RWPE1 (cell line): Measurements from ENCODE around the gene PXT1.

Experiments used
- CTCF ChIA-PET: fragments of 350-600 bp; sonication (Branson Sonifier 250); formaldehyde crosslinking; extraction: SDS; loops from one replicate; lab custom pipeline; 2021; lab: Yijun Ruan, JAX
- POLR2A ChIA-PET: fragments of 400-600 bp; formaldehyde crosslinking; extraction: SDS; loops from one replicate; lab custom pipeline; 2020; ENCODE audit warnings: antibody characterized with exemption; ENCODE audit not compliant: low non-redundant PET; lab: Yijun Ruan, JAX
- DNase-seq: peaks from one replicate; pipeline ENCODE4 v3.0.0; 2012; ENCODE audit warnings: low spot score
- H3K27ac ChIP-seq: fragments of 450-650 bp; 2 replicates; pipeline ENCODE4 v1.5.1; 2017
- TF ChIP-seq, protein P1 (sequence below): fragments of 450-650 bp; conservative IDR thresholded peaks from 2 replicates; pipeline ENCODE4 v1.5.1; 2017; ENCODE audit warnings: low read depth, mild to moderate bottlenecking

The PXT1 gene

DNA sequence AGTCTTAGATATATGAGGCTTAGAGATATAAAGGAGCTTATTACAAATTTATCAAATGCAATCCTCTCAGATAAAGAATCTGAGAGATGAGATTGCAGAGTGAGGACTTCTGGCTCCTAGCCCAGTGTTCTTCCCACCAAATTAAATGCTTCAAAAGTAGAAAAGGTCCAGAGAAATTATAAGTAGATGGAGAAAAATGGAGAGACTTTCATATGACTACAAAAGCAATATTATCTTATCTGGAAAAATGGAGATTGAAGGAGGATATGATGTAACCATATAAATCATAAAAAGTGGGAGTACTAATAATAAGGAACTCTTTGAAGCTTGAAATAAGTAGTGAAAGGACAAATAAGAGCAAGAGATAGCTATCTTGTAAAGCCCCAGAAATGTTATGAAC is 3.0 kb upstream of the PXT1 start:
- TF ChIP-seq, protein P1, sequence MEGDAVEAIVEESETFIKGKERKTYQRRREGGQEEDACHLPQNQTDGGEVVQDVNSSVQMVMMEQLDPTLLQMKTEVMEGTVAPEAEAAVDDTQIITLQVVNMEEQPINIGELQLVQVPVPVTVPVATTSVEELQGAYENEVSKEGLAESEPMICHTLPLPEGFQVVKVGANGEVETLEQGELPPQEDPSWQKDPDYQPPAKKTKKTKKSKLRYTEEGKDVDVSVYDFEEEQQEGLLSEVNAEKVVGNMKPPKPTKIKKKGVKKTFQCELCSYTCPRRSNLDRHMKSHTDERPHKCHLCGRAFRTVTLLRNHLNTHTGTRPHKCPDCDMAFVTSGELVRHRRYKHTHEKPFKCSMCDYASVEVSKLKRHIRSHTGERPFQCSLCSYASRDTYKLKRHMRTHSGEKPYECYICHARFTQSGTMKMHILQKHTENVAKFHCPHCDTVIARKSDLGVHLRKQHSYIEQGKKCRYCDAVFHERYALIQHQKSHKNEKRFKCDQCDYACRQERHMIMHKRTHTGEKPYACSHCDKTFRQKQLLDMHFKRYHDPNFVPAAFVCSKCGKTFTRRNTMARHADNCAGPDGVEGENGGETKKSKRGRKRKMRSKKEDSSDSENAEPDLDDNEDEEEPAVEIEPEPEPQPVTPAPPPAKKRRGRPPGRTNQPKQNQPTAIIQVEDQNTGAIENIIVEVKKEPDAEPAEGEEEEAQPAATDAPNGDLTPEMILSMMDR = no peak
- H3K27ac ChIP-seq = no peak overlapping the region
- DNase-seq = no peak
- CTCF ChIA-PET = interaction anchor here (0.6 kb wide), 1 partner anchor 17 kb away, joined by 3 read pairs; no protein-coding TSS in a partner anchor
- POLR2A ChIA-PET = no interaction called here

- POLR2A ChIA-PET = no interaction called here
These were observed 1.8 kb upstream of the PXT1 start for GRCh38 chr6:36444470-36444869.

DNA sequence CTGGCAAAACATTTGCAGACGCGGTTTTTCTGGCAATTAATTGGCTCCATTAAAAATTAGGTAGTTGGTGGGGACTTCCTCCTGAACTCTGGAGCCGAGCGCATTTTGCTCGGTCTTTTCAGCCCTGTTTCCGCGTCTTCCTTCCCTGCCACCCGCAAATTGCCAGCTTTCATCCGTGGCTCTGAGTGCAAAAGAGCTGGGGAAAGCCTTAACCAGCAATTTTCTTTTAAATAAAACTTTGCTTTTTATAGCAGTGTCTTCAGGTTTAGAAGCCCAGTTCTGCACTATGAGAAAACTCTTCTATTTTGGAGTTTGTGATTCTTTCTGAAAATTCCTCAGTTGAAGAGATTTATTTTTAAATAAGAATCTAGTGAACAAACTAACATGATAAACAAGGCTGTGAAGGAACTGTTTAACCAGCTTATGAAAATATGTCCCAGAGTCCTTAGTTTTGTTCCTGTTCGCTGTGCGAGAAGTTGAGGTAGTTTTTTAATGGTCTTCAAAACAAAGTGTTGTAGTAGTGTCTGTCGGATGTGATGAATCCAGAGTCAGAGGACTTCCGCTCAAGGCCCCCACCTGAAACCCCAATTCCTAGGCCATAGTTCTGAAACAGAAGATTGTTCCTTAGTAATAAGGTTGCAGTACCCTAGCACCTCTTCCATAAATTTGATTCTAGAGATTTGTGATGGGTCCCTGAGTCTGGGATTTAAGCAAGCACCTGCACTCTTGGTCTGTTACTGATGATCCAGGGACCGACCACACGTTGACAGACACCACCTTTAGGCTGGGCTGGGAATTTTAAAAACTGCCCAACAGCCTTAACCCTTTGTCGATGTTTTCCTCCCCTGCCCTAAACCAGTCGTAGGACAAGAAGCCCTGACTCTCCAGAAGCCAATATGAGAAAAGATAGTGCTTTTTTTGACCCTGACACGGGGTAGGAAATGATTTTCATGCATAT is 1.1 kb upstream of the PXT1 start:
- CTCF ChIA-PET = interaction anchor here (0.6 to 0.7 kb wide), 2 partner anchors 26 to 247 kb away, joined by 3 read pairs; partner anchors contain the start of gene BRPF3
- DNase-seq = peak; percentile 48
- TF ChIP-seq, protein P1 = peak; percentile 15; the same call in 1 of the 2 replicates
- POLR2A ChIA-PET = interaction anchor here (1.1 kb wide), 1 partner anchor 20 kb away, joined by 3 read pairs; no protein-coding TSS in a partner anchor
- peak overlapping the region; percentile 94 for H3K27ac ChIP-seq

More at GRCh38 chr6:36444470-36444869, 1.8 kb upstream of the PXT1 start:
- H3K27ac ChIP-seq = peak overlapping the region; percentile 62
- DNase-seq = peak; percentile 31
- TF ChIP-seq, protein P1 = no peak
- CTCF ChIA-PET = interaction anchor here (0.5 to 0.7 kb wide), 3 partner anchors 27 to 358 kb away, joined by 3 read pairs; partner anchors contain the start of gene BRPF3

GRCh38 chr6:36442103-36442670 is 467 bp downstream of the PXT1 start:
- TF ChIP-seq, protein P1 = no peak
- no peak for DNase-seq
- CTCF ChIA-PET = no interaction called here
- POLR2A ChIA-PET = no interaction called here
- peak overlapping the region; percentile 94 for H3K27ac ChIP-seq

- H3K27ac ChIP-seq = peak overlapping the region; percentile 94
- ChIA-PET POLR2A (interaction anchor here (0.6 to 1.0 kb wide), 2 partner anchors 18 to 74 kb away, joined by 4 read pairs; no protein-coding TSS in a partner anchor), CTCF (no interaction called here)
- TF ChIP-seq, protein P1 = no peak
- DNase-seq = peak; percentile 96
These were observed 1.3 kb downstream of the PXT1 start for GRCh38 chr6:36441307-36441894.

DNA sequence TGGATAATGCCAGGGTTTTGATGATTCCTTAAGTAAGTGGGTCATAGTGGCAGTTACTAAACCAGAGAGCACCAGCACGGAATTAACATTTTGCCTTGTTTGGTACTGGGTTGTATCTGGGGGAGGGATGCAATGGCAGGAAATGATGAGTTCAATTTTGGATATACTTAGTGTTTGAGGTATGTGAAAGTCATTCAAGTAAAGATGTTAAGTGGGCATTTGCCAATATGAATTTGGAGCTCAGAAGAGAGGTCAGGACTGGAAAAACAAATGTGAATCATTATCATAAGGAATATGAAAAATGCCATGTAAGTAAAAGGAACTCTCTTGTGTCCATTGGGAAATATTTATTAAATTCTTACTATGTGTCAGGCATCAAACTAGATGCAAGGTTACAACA is 6.2 kb downstream of the PXT1 start:
- POLR2A ChIA-PET = no interaction called here
- CTCF ChIA-PET = interaction anchor here (0.7 kb wide), 1 partner anchor 75 kb away, joined by 4 read pairs; no protein-coding TSS in a partner anchor
- H3K27ac ChIP-seq = no peak overlapping the region
- DNase-seq = no peak
- TF ChIP-seq, protein P1 = no peak
